Keratinocyte (primary cell): ENCODE measurements around the gene DMXL1. TPM values are rescaled to one million over a fixed set of nuclear protein-coding genes. Genes with fewer than 3 reads are reported as not detected.

Source experiments
- DNase-seq: peaks from one replicate; pipeline ENCODE4 v3.0.0-alpha.2; 2011; ENCODE audit warnings: low read depth, missing footprints, low spot score
- FAIRE-seq: peaks from 2 replicates; lab custom pipeline; 2011; peaks lifted over from hg19 to GRCh38; lab: Jason Lieb, UNC
- H2AFZ ChIP-seq: 2 replicates; pipeline ENCODE4 v1.6.0; 2012; ENCODE audit warnings: low read length, control low read depth, inconsistent platforms; ENCODE audit not compliant: control insufficient read depth
- H3K27ac ChIP-seq: 2 replicates; pipeline ENCODE4 v1.5.1; 2011; ENCODE audit warnings: low read length; ENCODE audit not compliant: control insufficient read depth, insufficient read depth
- H3K27me3 ChIP-seq: 3 replicates; pipeline ENCODE4 v1.6.0; 2011; ENCODE audit warnings: low read length; ENCODE audit not compliant: control insufficient read depth, insufficient read depth; ENCODE audit errors: extremely low read depth
- H3K36me3 ChIP-seq, 2 experiments: 2 replicates in 1 of 2; 3 replicates in 1 of 2; pipeline ENCODE4 v1.5.1; 2011; ENCODE audit warnings: low read length in 2 of 2, mild to moderate bottlenecking in 1 of 2; ENCODE audit not compliant: control insufficient read depth in 2 of 2, insufficient read depth in 2 of 2; ENCODE audit errors: extremely low read depth in 1 of 2
- H3K4me1 ChIP-seq: 3 replicates; pipeline ENCODE4 v1.5.1; 2011; ENCODE audit warnings: low read length; ENCODE audit not compliant: control insufficient read depth, insufficient read depth; ENCODE audit errors: extremely low read depth
- H3K4me2 ChIP-seq: 3 replicates; pipeline ENCODE4 v1.6.0; 2011; ENCODE audit warnings: low read depth, low read length; ENCODE audit not compliant: control insufficient read depth, insufficient read depth; ENCODE audit errors: extremely low read depth
- H3K4me3 ChIP-seq, 3 experiments: fragments of 200-600 bp in 1 of 3; sonication (generic) in 1 of 3; 2 replicates in 2 of 3; 3 replicates in 1 of 3; pipeline ENCODE4 v1.5.1; 2011 to 2016; ENCODE audit warnings: low read length in 3 of 3, mild to moderate bottlenecking in 3 of 3, control low read depth in 2 of 3, inconsistent platforms in 1 of 3, low read depth in 1 of 3, mixed read lengths in 1 of 3, mixed run types in 1 of 3, moderate library complexity in 1 of 3; ENCODE audit not compliant: control insufficient read depth in 2 of 3, insufficient read depth in 2 of 3; ENCODE audit errors: extremely low read depth in 1 of 3
- H3K79me2 ChIP-seq: 2 replicates; pipeline ENCODE4 v1.6.0; 2012; ENCODE audit warnings: low read length; ENCODE audit not compliant: control insufficient read depth, insufficient read depth
- H3K9ac ChIP-seq: 3 replicates; pipeline ENCODE4 v1.6.0; 2011; ENCODE audit warnings: low read length; ENCODE audit not compliant: control insufficient read depth, insufficient read depth; ENCODE audit errors: extremely low read depth
- H3K9me1 ChIP-seq: 3 replicates; pipeline ENCODE4 v1.6.0; 2011; ENCODE audit warnings: low read length; ENCODE audit not compliant: control insufficient read depth, insufficient read depth; ENCODE audit errors: extremely low read depth
- H3K9me3 ChIP-seq: 2 replicates; pipeline ENCODE4 v1.5.1; 2012; ENCODE audit warnings: low read depth, low read length; ENCODE audit not compliant: control insufficient read depth
- H4K20me1 ChIP-seq: 3 replicates; pipeline ENCODE4 v1.6.0; 2011; ENCODE audit warnings: low read length; ENCODE audit not compliant: control insufficient read depth, insufficient read depth; ENCODE audit errors: extremely low read depth
- CTCF ChIP-seq, 3 experiments: IDR thresholded peaks in 1 of 3; conservative IDR thresholded peaks in 1 of 3; optimal IDR thresholded peaks in 1 of 3; 2 replicates in 2 of 3; 3 replicates in 1 of 3; pipeline versions ENCODE3 to v1.5.1; 2011; ENCODE audit warnings: low read length in 3 of 3, mild to moderate bottlenecking in 3 of 3, moderate library complexity in 2 of 3, control low read depth in 1 of 3, inconsistent platforms in 1 of 3; ENCODE audit not compliant: insufficient read depth in 2 of 3; ENCODE audit errors: extremely low read depth in 1 of 3
- EZH2 ChIP-seq: IDR thresholded peaks from one replicate; pipeline ENCODE4 v1.6.1; 2012; ENCODE audit warnings: inconsistent platforms, mild to moderate bottlenecking, low read length, moderate library complexity
- dilution Hi-C: fragments of 300-500 bp; cut with MboI; formaldehyde crosslinking; loops from one replicate; pipeline ENCODE4 v1.7.0; 2020; ENCODE audit warnings: low sequenced_read_pairs; ENCODE audit not compliant: extremely low pct_ligation_motif_present
- polyA plus RNA-seq, 5 experiments: library from polyadenylated mRNA; depleted of rRNA in 3 of 5; stranded (reverse) in 3 of 5; stranded (forward) in 1 of 5; unstranded in 1 of 5; fragments of >200 nt; gene quantifications; 1 replicate in 1 of 5; 2 replicates in 3 of 5; 3 replicates in 1 of 5; pipeline versions ENCODE4 v1.2.1 to v1.2.3, GENCODE V29; 2011 to 2012; ENCODE audit warnings: missing spikeins in 2 of 5, low read depth in 1 of 5, low replicate concordance in 1 of 5

DMXL1 gene
- polyA plus RNA-seq, 1 donor (not counting 4 experiments of a cell fraction or from before 2014, with no cell fraction given): 13.1 TPM

DNA sequence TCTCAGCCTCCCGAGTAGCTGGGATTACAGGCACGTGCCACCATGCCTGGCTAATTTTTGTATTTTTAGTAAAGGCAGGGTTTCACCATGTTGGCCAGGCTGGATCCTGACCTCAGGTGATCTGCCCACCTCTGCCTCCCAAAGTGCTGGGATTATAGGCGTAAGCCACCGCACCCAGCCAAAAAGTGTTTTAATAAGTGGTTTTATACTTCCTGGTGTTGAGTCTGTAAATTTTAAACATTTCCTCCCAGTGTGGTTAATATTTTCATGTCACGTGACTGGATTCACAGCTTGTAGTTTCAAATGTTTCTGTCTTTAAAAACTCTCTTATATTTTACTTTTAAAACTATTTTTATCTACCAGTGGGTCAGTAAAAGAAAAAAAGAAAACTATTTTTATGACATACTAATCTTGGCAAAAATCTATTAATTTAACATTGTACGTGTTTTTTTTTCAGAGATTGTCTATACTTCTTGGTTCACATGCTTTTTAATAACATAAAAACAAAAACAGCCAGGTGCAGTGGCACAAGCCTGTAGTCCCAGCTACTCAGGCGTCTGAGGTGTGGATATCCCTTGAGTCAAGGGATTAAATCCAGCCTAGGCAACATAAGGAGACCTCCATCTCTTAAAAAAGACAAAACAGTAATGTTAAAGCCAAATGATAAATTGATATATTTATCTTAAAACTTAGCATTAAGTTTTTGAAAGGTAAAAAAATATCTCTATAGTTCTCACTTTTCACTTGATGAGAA, 117.1 kb downstream of the DMXL1 start:
- FAIRE-seq: no peak
- H3K4me2 ChIP-seq: no peak overlapping the region
- no peaks in the 10 kb centered on the region for H3K27me3 ChIP-seq
- H3K9me3 ChIP-seq: no peaks in the 10 kb centered on the region
- H4K20me1 ChIP-seq: no peaks in the 10 kb centered on the region
- no peaks in the 10 kb centered on the region for H3K9me1 ChIP-seq
- no peaks in the 10 kb centered on the region for H3K79me2 ChIP-seq
- no peak for DNase-seq
- no peak for TF ChIP-seq EZH2
- TF ChIP-seq CTCF (optimal IDR thresholded peaks at IDR 0.05 in 1 of 3, IDR thresholded peaks at IDR 0.05 in 1 of 3, conservative IDR thresholded peaks at IDR 0.05 in 1 of 3; ENCODE audit: extremely low read depth in 1 of 3, insufficient read depth in 2 of 3, low read length in 3 of 3): no peak
- dilution Hi-C loops: no loop called here
- H3K36me3 ChIP-seq: no peaks in the 10 kb centered on the region
- no peak overlapping the region for H3K9ac ChIP-seq
- H3K4me3 ChIP-seq: no peak overlapping the region
- H3K4me1 ChIP-seq: no peaks in the 10 kb centered on the region
- no peak overlapping the region for H3K27ac ChIP-seq
- H2AFZ ChIP-seq: no peak overlapping the region

DNA sequence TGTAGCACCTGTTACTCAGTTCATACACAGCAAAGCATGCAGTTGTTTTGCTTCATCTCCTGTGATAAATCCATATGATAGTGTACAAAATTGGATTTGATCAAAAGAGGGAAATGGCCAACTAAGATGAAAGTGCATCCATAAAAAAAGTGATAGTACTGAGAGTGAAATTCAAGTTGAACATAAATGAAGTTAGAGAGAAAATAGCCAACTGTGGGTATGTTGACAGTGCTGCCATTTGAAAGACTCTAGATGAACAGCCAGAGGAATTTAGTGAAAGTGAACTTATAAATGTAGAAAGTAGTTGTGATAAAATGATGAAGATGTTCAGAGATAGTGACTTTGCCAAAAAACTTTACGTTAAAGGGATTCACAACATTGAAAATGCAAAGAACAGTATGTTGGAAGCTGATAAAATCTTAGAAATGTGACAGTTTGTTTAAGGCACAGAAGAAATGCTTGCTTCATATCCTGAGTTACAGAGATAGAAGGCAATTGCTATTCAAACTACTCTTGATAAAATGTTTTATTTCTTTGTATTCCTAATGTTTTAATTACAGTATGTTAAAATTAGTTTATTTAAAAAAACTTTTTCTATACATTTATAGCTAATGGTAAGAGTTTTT, 119.7 kb downstream of the DMXL1 start:
- no peaks in the 10 kb centered on the region for H4K20me1 ChIP-seq
- no peak for FAIRE-seq

More for the DNA sequence above, 119.7 kb downstream of the DMXL1 start:
- H2AFZ ChIP-seq: no peak overlapping the region
- no peak for TF ChIP-seq CTCF (optimal IDR thresholded peaks at IDR 0.05 in 1 of 3, IDR thresholded peaks at IDR 0.05 in 1 of 3, conservative IDR thresholded peaks at IDR 0.05 in 1 of 3; ENCODE audit: extremely low read depth in 1 of 3, insufficient read depth in 2 of 3, low read length in 3 of 3)
- TF ChIP-seq EZH2: no peak
- no peaks in the 10 kb centered on the region for H3K9me1 ChIP-seq
- no peaks in the 10 kb centered on the region for H3K36me3 ChIP-seq
- H3K9ac ChIP-seq: no peak overlapping the region
- H3K9me3 ChIP-seq: no peaks in the 10 kb centered on the region
- no peak overlapping the region for H3K27ac ChIP-seq
- H3K4me1 ChIP-seq: no peaks in the 10 kb centered on the region
- no peak overlapping the region for H3K4me2 ChIP-seq
- no peaks in the 10 kb centered on the region for H3K27me3 ChIP-seq
- H3K79me2 ChIP-seq: no peaks in the 10 kb centered on the region
- no peak overlapping the region for H3K4me3 ChIP-seq
- dilution Hi-C loops: no loop called here
- DNase-seq: no peak
